Middle frontal gyrus (tissue), 1 donor: ENCODE results near the gene NPY.

Experiments
- DNase-seq: peaks from one replicate; pipeline ENCODE4 v3.0.0-alpha.2; 2015; ENCODE audit warnings: low spot score; ENCODE audit errors: extremely low spot score

Gene NPY

GRCh38 chr7:24313777-24314176, 29.8 kb downstream of the NPY start:
- no peak for DNase-seq

GRCh38 chr7:24316340-24316739, 32.4 kb downstream of the NPY start:
- DNase-seq: no peak

GRCh38 chr7:24318326-24318725, 34.3 kb downstream of the NPY start:
- DNase-seq: no peak

GRCh38 chr7:24319209-24319608, 35.2 kb downstream of the NPY start:
- DNase-seq: no peak

GRCh38 chr7:24323961-24324480, 40.0 kb downstream of the NPY start:
- DNase-seq: no peak

GRCh38 chr7:24325708-24326107, 41.7 kb downstream of the NPY start:
- DNase-seq: no peak

- DNase-seq: no peak
Observed at GRCh38 chr7:24328050-24328449, 44.1 kb downstream of the NPY start.

- no peak for DNase-seq
Observed at GRCh38 chr7:24328894-24329293, 44.9 kb downstream of the NPY start.

- DNase-seq: no peak
Observed at GRCh38 chr7:24334012-24334411, 50.0 kb downstream of the NPY start.

- DNase-seq: no peak
Observed at GRCh38 chr7:24334627-24335026, 50.6 kb downstream of the NPY start.

- no peak for DNase-seq
Observed at GRCh38 chr7:24336461-24336860, 52.5 kb downstream of the NPY start.

- DNase-seq: no peak
Observed at GRCh38 chr7:24337180-24337579, 53.2 kb downstream of the NPY start.

GRCh38 chr7:24339575-24339974, 55.6 kb downstream of the NPY start:
- DNase-seq: no peak

GRCh38 chr7:24340727-24341126, 56.7 kb downstream of the NPY start:
- DNase-seq: no peak
